Measurements from ENCODE around the gene TJP2.
"Not testable (repeated sequence)": the region's sequence is repeated elsewhere in the genome, so short reads cannot be mapped to it uniquely, and the experiment has no call there.

Gene TJP2

GRCh38 chr9:69293156-69293555, 119.1 kb downstream of the TJP2 start:
- no peak for DNase-seq (ENCODE audit: low spot score)

GRCh38 chr9:69295872-69296552, 121.9 kb downstream of the TJP2 start:
- no peak for DNase-seq (ENCODE audit: low spot score)

- no peak for DNase-seq (ENCODE audit: low spot score)
These were observed 123.4 kb downstream of the TJP2 start for GRCh38 chr9:69297300-69297980.

- DNase-seq (ENCODE audit: low spot score) = no peak
These were observed 125.2 kb downstream of the TJP2 start for GRCh38 chr9:69299315-69299714.

GRCh38 chr9:69299826-69300225, 125.7 kb downstream of the TJP2 start:
- DNase-seq (ENCODE audit: low spot score) = no peak

- DNase-seq (ENCODE audit: low spot score) = no peak
These were observed 129.3 kb downstream of the TJP2 start for GRCh38 chr9:69303331-69303730.

- not testable (repeated sequence) for DNase-seq (ENCODE audit: low spot score)
These were observed 132.9 kb downstream of the TJP2 start for GRCh38 chr9:69306895-69307445.

GRCh38 chr9:69307446-69308205, 133.5 kb downstream of the TJP2 start:
- no peak for DNase-seq (ENCODE audit: low spot score)

- no peak for DNase-seq (ENCODE audit: low spot score)
These were observed 134.3 kb downstream of the TJP2 start for GRCh38 chr9:69308206-69308931.

- no peak for DNase-seq (ENCODE audit: low spot score)
These were observed 139.1 kb downstream of the TJP2 start for GRCh38 chr9:69313175-69313574.

GRCh38 chr9:69314547-69314946, 140.5 kb downstream of the TJP2 start:
- no peak for DNase-seq (ENCODE audit: low spot score)

- DNase-seq (ENCODE audit: low spot score) = no peak
These were observed 143.0 kb downstream of the TJP2 start for GRCh38 chr9:69317081-69317480.

GRCh38 chr9:69317894-69318293, 143.8 kb downstream of the TJP2 start:
- no peak for DNase-seq (ENCODE audit: low spot score)

GRCh38 chr9:69319324-69320025, 145.4 kb downstream of the TJP2 start:
- DNase-seq (ENCODE audit: low spot score) = no peak

GRCh38 chr9:69322256-69322655, 148.2 kb downstream of the TJP2 start:
- no peak for DNase-seq (ENCODE audit: low spot score)

- DNase-seq (ENCODE audit: low spot score) = no peak
These were observed 149.8 kb downstream of the TJP2 start for GRCh38 chr9:69323861-69324260.
